Stimulated activated CD8-positive, alpha-beta memory T cell treated with anti-CD3 and anti-CD28 coated beads, Interleukin-15, amount 100 ng/mL, for 1 hour (primary cell): ENCODE measurements around the gene ATP10B.
"Not testable (repeated sequence)": the region's sequence is repeated elsewhere in the genome, so short reads cannot be mapped to it uniquely, and the experiment has no call there.

Source experiments
- DNase-seq: peaks from one replicate; pipeline ENCODE4 v3.0.0-alpha.2; 2020; ENCODE audit warnings: low read depth

ATP10B gene

GRCh38 chr5:160757194-160757593 is 94.8 kb downstream of the ATP10B start:
- no peak for DNase-seq

GRCh38 chr5:160750938-160751657 is 100.9 kb downstream of the ATP10B start:
- no peak for DNase-seq

- DNase-seq = no peak
Measured at GRCh38 chr5:160749682-160750081, 102.3 kb downstream of the ATP10B start.

GRCh38 chr5:160749026-160749425 is 103.0 kb downstream of the ATP10B start:
- no peak for DNase-seq

- no peak for DNase-seq
Measured at GRCh38 chr5:160747987-160748386, 104.0 kb downstream of the ATP10B start.

GRCh38 chr5:160747559-160747958 is 104.5 kb downstream of the ATP10B start:
- no peak for DNase-seq

GRCh38 chr5:160744268-160745101 is 107.5 kb downstream of the ATP10B start:
- DNase-seq = no peak

- no peak for DNase-seq
Measured at GRCh38 chr5:160743027-160743426, 109.0 kb downstream of the ATP10B start.

GRCh38 chr5:160742446-160742845 is 109.6 kb downstream of the ATP10B start:
- no peak for DNase-seq

- DNase-seq = no peak
Measured at GRCh38 chr5:160727296-160727997, 124.6 kb downstream of the ATP10B start.

GRCh38 chr5:160726721-160727120 is 125.3 kb downstream of the ATP10B start:
- no peak for DNase-seq

- no peak for DNase-seq
Measured at GRCh38 chr5:160720822-160721221, 131.2 kb downstream of the ATP10B start.

GRCh38 chr5:160715508-160715907 is 136.5 kb downstream of the ATP10B start:
- not testable (repeated sequence) for DNase-seq

GRCh38 chr5:160703547-160704189 is 148.3 kb downstream of the ATP10B start:
- DNase-seq = no peak

- DNase-seq = no peak
Measured at GRCh38 chr5:160702934-160703333, 149.1 kb downstream of the ATP10B start.

GRCh38 chr5:160702311-160702803 is 149.7 kb downstream of the ATP10B start:
- no peak for DNase-seq

- no peak for DNase-seq
Measured at GRCh38 chr5:160701403-160701802, 150.6 kb downstream of the ATP10B start.

GRCh38 chr5:160699301-160699700 is 152.7 kb downstream of the ATP10B start:
- no peak for DNase-seq

- DNase-seq = no peak
Measured at GRCh38 chr5:160697281-160697680, 154.7 kb downstream of the ATP10B start.

- no peak for DNase-seq
Measured at GRCh38 chr5:160694896-160695295, 157.1 kb downstream of the ATP10B start.

GRCh38 chr5:160693831-160694465 is 158.1 kb downstream of the ATP10B start:
- no peak for DNase-seq

- DNase-seq = no peak
Measured at GRCh38 chr5:160692271-160692670, 159.7 kb downstream of the ATP10B start.
